ES-I3 (cell line): ENCODE data around the gene CELSR1.

Experiments used
- H3K36me3 ChIP-seq: 2 replicates; pipeline ENCODE4 v1.6.1; 2013; ENCODE audit warnings: mild to moderate bottlenecking, low read length, control low read depth, moderate library complexity; ENCODE audit not compliant: insufficient read depth
- H3K4me1 ChIP-seq: 2 replicates; pipeline ENCODE4 v1.6.1; 2013; ENCODE audit warnings: mild to moderate bottlenecking, control low read depth, low read length; ENCODE audit not compliant: insufficient read depth
- H3K9ac ChIP-seq: 2 replicates; pipeline ENCODE4 v1.6.1; 2013; ENCODE audit warnings: low read depth, mild to moderate bottlenecking, low read length, moderate library complexity
- H3K9me3 ChIP-seq: 2 replicates; pipeline ENCODE4 v1.6.1; 2013; ENCODE audit warnings: mild to moderate bottlenecking, low read length, moderate library complexity; ENCODE audit not compliant: control insufficient read depth, insufficient read depth

Gene CELSR1

DNA sequence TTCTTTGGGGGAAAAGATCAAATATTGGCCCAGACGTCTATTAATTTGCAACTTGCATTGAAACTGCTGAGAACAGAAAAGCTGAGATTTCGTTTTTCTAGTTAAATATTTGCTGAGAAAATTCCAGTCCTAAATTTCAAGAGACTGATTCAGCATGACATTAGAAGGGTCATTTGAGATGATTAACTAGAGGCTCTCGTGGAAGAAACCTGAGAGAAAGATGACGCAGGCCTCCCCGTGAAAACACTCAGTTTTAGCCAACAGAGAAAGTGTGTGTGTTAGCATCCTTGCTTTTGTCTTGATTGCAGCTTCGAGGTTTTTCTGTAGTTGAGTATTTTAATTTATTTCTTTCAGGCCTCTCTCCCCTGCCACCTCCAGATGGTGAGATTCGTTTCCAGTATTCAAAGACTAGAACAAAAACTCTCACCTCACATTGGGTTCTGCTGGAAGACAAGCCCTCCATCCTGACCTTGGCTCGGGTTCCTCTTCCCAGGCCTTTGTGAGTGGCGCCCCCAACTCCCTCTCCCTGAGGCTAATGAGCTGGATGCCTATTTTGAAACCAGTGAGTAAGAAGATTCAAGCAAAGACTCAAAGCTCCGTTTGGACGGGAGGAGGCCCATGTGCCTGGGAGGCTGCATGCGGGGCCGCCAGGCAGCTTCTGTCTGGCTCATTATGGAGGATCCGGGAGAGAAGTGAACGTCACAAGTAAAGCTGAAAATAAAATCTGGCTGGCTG, 52.4 kb downstream of the CELSR1 start:
- Histone ChIP-seq H3K4me1 (peaks cover 3% of the 10 kb centered on the region; the same call in 1 of the 2 replicates), H3K9ac (no peak overlapping the region), H3K36me3 (no peaks in the 10 kb centered on the region), H3K9me3 (peaks cover 7% of the 10 kb centered on the region; the same call in 1 of the 2 replicates)

DNA sequence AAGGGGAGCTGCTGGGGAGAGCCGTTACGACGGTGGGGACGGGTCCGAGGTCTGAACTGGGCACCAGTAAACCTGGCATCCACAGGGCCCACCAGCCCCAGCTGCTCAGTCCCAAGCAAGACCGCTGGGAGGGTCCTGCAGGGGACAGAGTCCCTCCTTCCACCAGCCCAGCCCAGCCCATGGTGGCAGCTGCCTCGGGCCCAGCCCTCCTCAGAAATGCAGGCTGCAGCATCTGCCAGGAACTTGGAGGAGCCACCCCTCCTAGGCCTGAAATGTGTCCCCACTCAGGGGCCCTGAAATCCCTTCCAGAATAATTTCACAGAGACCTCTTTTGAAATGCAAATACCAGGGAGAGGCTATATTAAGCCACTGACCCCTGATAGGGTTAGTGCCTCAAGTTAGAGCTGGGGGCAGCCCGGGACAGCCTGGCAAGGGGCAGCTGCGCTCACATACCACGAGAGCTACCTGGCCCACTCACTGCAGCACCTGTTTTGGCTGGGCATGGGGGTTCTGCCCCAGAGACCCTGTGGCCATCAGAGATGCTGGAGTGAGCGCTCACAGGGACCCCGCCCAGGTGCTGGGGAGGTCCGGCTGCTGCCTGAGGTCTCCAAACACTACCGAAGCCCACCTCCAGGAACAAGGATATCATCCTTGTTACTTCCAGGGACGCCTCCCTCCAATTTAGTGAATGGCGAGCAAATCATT, 53.1 kb downstream of the CELSR1 start:
- Histone ChIP-seq H3K36me3 (no peaks in the 10 kb centered on the region), H3K4me1 (peaks cover 3% of the 10 kb centered on the region; the same call in 1 of the 2 replicates), H3K9ac (no peak overlapping the region), H3K9me3 (peaks cover 7% of the 10 kb centered on the region; the same call in 1 of the 2 replicates)

DNA sequence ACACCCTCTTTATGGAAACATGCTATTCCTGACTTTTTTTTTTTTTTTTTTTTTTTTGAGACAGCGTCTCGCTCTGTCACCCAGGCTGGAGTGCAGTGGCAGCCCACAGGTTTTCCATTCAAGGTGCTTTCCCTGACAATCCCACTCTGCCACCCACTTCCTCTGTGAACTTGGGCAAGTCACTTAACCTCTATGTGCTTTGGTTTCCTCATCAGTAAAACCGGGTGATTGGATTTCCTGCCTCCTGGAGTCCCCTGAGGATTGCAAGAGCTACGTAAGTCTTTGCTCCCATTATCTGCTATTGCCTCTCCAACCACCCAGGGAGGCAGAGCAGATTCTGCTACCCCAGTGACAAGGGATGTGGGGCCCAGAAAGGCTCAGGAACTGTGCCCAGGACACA, 54.1 kb downstream of the CELSR1 start:
- H3K9ac ChIP-seq, result no peak overlapping the region
- peaks cover 7% of the 10 kb centered on the region; the same call in 1 of the 2 replicates for H3K9me3 ChIP-seq
- peaks cover 6% of the 10 kb centered on the region; the same call in 1 of the 2 replicates for H3K4me1 ChIP-seq
- no peaks in the 10 kb centered on the region for H3K36me3 ChIP-seq

DNA sequence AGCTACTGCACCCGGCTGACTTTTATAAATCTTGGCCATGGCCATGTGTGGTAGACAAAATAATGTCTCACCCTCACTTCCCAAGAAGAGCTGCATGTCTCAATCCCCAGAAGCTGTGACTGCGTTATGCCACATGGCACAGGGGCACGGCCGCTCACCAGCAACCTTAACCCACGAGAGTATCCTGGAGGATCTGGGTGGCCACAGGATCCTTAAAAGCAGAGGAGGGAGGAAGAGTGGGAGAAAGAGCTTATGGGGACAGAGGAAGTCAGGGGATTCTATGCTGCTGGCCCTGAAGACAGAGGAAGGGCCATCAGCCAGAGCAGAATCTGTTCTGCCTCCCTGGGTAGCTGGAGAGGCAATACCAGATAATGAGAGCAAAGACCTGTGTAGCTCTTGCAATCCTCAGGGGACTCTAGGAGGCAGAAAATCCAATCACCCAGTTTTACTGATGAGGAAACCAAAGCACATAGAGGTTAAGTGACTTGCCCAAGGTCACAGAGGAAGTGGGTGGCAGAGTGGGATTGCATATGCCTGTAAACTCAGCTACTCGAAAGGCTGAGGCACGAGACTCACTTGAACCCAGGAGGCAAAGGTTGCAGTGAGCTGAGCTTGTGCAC, 55.3 kb downstream of the CELSR1 start:
- Histone ChIP-seq H3K9me3 (peaks cover 7% of the 10 kb centered on the region; the same call in 1 of the 2 replicates), H3K9ac (no peak overlapping the region), H3K36me3 (no peaks in the 10 kb centered on the region), H3K4me1 (peaks cover 6% of the 10 kb centered on the region; the same call in 1 of the 2 replicates)

DNA sequence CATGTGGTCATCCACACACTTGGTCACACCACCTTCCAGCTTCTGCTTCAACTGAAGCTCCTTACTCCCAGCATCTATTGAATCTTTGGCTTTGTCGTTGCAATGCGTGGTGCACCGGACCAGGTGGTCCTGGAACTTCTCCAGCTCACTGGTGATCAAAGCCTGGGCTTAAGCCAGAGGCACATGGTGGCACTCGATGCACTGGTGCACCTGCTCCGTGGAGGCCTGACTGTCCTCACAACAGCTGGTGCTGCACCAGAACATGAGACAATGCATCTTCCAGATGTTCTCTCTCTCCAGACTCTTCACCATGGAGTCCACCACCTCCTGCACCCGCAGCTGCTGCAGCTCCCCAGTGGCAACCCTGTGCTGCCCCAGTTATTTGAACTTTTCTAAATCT, 56.0 kb downstream of the CELSR1 start:
- H3K9ac ChIP-seq, result no peak overlapping the region
- peaks cover 7% of the 10 kb centered on the region; the same call in 1 of the 2 replicates for H3K9me3 ChIP-seq
- H3K36me3 ChIP-seq, result no peaks in the 10 kb centered on the region
- peaks cover 6% of the 10 kb centered on the region; the same call in 1 of the 2 replicates for H3K4me1 ChIP-seq

DNA sequence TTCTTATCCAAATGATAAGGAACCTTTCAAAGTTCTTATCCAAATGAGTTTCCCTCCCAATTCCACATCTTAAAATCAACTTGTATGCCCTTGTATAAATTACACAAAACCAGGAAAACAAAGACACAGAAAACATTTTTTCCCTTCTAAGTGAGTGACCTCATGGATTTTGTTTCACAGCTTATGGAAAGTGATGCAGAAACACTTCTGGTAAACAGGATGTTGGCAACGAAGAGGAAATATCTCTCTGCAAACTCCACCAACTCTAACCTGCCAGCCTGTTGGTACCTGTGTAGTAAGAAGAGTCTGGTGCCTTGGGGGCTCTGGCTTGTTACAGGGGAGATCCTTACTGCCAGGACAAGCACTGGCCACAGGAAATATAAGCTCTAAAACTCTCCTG, 57.0 kb downstream of the CELSR1 start:
- no peaks in the 10 kb centered on the region for H3K36me3 ChIP-seq
- H3K9ac ChIP-seq, result no peak overlapping the region
- H3K9me3 ChIP-seq, result peaks cover 7% of the 10 kb centered on the region; the same call in 1 of the 2 replicates
- H3K4me1 ChIP-seq, result peaks cover 6% of the 10 kb centered on the region; the same call in 1 of the 2 replicates

DNA sequence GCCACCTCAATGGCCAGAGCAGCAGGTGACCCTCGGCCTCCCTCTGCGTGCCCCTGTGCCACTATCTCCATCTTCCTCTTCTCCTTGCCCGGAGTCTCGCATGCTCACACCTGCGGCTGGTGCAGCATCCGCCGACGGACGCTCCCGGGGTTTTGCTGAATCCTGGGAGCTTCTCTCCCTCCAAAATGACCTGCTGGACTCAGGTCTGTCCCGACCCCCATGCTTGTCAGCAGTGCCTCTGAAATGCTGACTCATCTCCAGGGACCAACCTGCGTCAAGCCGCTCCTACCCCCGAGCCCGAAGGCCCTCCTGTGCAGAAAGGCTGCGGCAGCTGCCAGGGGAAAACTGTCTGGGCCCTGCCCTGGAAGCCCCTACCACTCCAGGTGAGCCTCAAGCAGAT, 58.4 kb downstream of the CELSR1 start:
- Histone ChIP-seq H3K4me1 (peaks cover 5% of the 10 kb centered on the region; the same call in 1 of the 2 replicates), H3K9ac (no peak overlapping the region), H3K36me3 (no peaks in the 10 kb centered on the region), H3K9me3 (peaks cover 7% of the 10 kb centered on the region; the same call in 1 of the 2 replicates)

DNA sequence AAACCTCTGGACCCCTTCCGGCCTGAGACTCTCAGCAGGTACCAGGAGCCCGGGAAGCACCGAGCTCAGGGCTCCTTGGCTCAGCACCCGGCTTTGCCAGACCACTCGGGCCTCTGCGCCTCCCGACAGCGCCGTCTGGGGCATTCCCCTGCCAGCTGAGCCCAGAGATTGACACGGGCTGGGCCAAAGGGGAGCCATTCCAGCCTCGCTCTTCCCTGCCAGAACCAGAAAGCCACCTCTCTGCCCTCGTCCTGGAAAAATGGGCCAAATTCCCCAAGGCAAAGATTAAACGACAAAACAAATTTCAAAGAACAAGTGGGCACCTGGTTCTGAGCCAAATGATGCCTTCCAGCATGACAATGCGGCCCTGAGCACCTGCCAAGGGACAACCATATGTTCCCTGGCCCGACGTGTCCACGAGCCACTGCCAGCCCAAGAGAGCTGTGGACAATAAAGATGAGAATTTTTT, 59.3 kb downstream of the CELSR1 start:
- H3K36me3 ChIP-seq, result no peaks in the 10 kb centered on the region
- no peak overlapping the region for H3K9ac ChIP-seq
- peaks cover 3% of the 10 kb centered on the region; the same call in 1 of the 2 replicates for H3K4me1 ChIP-seq
- peaks cover 7% of the 10 kb centered on the region; the same call in 1 of the 2 replicates for H3K9me3 ChIP-seq

DNA sequence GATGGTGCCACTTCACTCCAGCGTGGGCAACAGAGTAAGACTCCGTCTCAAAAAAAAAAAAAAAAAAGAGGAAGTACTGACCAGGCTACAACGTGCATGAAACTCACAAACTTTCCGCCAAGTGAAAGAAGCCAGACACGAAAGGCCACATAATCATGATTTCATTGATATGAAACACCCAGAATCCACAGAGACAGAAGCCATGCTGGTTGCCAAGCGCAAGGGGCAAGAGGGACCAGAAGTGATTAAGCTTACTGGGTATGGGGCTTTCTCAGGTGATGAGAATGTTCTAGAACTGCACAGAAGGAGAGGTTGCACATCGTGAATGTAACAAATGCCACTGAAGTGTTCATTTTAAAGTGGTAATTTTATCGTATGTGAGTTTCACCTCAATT, 60.9 kb downstream of the CELSR1 start:
- Histone ChIP-seq H3K9ac (no peak overlapping the region), H3K9me3 (no peaks in the 10 kb centered on the region), H3K4me1 (peaks cover 6% of the 10 kb centered on the region; the same call in 1 of the 2 replicates), H3K36me3 (no peaks in the 10 kb centered on the region)

DNA sequence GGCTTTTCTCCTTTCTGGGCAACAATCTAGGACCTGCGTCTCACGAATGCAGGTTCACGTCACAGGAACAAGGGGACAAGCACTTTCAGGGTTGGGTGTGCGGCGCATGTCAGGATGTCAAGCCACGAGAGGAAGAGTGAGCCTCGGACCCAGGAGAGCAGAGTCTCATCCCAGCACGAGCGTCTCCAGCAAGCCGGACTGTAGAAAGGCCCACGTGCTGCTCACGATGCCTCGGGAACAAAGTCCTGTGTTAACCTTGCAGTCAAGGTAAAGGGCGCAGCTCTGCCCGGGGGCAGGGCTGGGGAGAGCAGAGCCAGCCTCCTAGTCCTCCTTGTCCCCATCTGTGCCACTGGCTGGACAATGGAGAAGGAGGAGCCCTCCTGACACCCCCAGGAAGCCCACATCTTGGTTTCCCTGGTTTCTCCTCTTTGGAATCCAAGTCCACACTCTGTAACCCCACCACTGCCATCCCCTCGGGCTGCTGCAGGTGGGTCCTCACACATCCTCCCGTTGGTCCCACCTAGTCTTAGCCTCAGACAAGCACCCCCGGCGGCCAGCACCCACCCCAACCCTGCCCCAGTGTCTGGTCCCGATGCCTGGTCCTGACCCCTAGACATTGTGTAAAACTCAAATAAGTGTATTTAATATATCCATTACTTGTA, 63.4 kb downstream of the CELSR1 start:
- Histone ChIP-seq H3K4me1 (peaks cover 4% of the 10 kb centered on the region; the same call in 1 of the 2 replicates), H3K36me3 (no peaks in the 10 kb centered on the region), H3K9me3 (no peaks in the 10 kb centered on the region), H3K9ac (no peak overlapping the region)

DNA sequence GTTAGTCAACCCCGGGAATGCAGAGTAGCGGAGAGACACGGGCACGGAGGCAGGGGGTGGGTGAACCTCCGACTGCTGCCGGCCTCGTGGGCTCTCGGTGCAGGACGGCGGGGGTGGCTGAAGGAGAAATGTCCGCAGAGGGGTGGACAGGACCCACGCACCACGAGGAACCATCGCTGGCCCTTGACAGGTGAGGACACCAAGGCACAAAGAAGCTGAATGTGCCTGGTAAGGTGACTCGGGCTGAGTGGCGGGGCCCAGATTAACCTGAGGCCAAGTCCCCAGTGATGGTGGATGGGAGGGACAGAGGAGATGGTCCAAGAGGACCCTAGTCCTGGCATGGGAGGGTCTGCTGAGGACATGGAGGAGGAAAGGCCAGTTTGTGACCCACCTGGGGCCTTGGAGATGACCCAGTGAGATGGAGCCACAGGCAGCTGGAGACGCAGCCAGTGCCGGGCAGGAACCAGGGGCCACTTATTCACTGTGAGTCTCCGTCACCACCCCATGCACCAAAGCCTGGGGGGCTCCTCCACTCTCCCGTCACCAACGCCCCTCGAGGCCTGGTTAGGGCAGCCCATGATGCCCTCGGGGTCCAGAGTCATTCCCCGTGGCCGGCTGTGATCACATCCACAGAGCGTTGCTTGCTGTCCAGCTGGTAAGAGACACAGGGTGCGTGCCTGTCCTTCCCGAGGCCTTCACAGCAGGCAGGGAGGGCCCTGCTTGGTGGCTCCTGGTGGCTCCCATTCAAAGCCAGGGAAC, 64.2 kb downstream of the CELSR1 start:
- Histone ChIP-seq H3K4me1 (peaks cover 4% of the 10 kb centered on the region; the same call in 1 of the 2 replicates), H3K9me3 (no peaks in the 10 kb centered on the region), H3K9ac (no peak overlapping the region), H3K36me3 (no peaks in the 10 kb centered on the region)

DNA sequence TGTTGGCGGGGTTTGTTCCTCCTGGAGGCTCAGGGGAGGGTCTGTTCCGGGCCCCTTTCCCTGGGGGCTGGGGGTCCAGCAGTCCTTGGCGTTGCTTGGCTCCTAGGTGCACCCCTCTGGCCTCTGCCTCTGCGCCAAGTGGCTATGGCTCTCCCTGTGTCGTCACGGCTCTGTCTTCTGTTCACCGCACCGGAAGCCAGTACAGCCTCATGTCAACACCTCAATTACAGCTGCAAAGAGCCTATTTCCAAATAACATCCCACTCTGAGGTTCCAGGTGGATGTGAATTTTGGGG, 64.8 kb downstream of the CELSR1 start:
- Histone ChIP-seq H3K9ac (no peak overlapping the region), H3K9me3 (no peaks in the 10 kb centered on the region), H3K4me1 (peaks cover 4% of the 10 kb centered on the region; the same call in 1 of the 2 replicates), H3K36me3 (no peaks in the 10 kb centered on the region)

DNA sequence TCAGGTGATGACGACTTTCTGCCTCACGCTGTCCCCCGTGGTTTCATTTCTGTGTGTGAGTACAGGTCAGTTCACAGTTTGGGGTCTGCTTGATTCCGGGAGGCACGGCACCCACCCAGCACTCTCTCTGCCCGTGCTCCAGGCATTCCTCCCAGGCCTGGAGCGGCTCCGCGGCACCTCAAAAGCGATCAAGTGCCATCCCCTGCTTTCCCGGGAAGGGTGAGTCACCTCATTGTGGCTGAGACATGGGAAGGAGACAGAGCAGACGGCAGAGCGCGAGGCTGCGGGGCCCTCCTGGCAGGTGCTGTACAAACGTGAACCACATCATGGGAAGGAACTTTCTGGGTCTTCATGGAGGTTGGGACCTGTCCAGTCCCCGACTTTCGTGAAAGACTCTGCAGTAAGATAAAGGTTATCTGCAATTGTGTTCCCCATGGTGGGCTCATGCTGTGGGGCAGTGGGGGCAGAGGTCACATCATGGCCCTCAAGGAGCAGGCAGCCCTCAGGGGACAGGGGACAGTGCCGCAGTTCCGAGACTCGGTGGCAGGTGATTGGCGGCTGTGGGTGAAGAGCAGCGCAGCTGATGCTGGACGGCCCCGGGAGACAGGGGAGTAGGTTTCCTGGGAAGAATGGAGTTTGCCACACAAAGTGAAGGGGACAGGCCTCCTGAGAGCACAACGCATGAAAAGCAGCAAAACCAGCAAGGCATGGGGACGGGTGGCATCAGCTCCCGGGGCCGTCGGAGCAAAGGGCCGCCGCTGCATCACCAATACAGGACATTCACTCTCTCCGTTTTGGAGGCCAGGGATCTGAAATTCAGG, 65.3 kb downstream of the CELSR1 start:
- Histone ChIP-seq H3K9me3 (no peaks in the 10 kb centered on the region), H3K36me3 (no peaks in the 10 kb centered on the region), H3K4me1 (peaks cover 4% of the 10 kb centered on the region; the same call in 1 of the 2 replicates), H3K9ac (no peak overlapping the region)
